SK-MEL-5 (cell line): ENCODE measurements around the gene LRMDA. TPM values are rescaled to one million over a fixed set of nuclear protein-coding genes. Genes with fewer than 3 reads are reported as not detected.

Source experiments
- DNase-seq: peaks from one replicate; pipeline ENCODE4 v3.0.0-alpha.2; 2016; ENCODE audit warnings: low read depth, low spot score
- in situ Hi-C: cut with HindIII; loops from 2 replicates; pipeline ENCODE4 v1.10.0; 2016; ENCODE audit warnings: low sequenced_read_pairs, high pct_unique_total_duplicates, low pct_unique_long_range_greater_than_20kb
- total RNA-seq: library from RNA; depleted of rRNA; stranded (reverse); fragments of >200 nt; shearing (Covaris generic); gene quantifications from 2 replicates; pipeline ENCODE4 v1.2.3, GENCODE V29; 2014

The LRMDA gene
- total RNA-seq, 1 experiment from 2014 or later: 25.2 TPM

DNA sequence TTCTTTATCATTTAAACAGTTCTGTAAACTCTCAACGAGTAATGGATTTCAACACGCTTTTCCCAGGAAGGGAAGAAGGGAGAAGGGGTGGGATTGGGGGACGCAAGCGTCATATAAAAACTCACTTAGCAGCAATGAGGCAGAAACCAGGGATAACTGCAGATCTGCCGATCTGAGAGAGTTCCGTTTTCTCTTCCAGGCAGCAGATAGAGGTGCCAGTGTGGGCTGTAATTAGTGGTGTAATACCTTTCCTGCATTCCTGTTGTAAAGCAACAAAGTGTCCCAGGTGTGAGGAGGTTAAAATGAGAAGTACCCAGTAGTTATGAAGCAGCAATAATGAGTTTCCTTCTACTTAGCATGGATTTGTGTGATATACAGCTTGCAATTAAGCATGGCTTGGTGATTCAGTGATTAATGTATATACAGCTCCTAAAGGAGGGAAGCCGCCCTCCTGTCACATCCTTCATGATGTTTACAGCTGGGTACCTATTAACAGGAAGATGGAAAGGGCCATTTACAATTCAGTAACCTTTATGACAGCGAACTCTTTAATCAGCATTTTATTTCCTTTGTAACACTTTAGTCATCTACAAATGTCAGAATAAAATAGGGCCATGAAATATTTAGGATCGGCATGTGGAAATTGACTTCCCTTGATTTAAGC, 271.9 kb downstream of the LRMDA start:
- no peak for DNase-seq
- in situ Hi-C loops: no loop called here

DNA sequence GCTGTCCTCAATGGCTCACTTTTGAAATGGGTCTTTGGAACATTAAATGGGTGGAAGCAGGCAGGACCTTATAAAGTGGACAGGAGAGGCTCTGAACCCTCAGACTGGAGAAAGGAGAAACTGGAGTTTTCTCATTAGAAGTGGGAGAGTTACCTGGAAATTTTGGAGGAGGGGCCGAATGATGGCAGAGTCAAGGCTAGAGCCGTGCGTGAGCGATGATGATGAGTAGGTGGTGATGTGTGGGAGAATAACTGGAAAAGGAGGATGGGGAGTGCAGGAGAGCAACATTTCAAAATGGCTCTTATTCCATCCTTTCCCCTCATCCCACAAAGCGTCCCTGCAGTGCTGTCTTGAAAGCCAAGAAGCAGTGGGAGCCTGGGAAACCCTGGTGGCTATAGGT, 274.0 kb downstream of the LRMDA start:
- in situ Hi-C loops: no loop called here
- no peak for DNase-seq

DNA sequence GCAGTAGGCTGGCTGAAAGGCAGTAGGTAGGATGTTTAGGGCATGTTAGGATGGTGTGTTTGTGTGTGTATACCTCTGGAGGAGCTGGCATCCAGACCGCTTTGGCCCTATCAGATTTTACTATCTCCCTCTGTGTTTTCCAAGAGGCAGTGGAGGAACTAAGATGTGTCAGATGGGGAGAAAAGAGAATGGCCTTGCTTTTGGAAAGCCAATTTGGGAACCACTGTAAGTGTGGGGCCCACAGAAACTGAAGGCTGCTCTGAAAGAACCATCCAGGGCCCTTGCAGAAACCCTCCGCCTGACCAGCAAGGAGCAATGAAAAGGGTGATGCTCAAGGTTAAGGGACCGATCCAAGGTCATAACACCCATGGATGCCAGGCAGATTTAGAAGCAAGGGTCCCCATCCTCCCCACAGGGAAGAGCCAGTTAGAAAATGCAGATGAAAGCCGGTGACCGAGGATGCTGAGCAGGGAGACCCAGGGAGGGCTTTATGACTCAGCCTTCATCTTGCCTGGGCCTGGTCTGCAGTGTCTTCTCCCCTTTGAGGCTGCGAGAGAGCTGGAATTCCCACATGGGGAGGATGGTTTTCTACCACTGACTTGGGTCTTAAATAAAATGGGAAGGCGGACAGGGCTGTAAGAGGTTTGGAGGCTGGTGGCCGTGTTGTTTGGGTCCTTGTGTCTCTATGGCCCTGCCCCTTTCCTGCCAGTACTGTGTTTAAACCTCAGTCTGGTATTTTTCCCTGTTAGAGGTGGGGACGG, 275.8 kb downstream of the LRMDA start:
- in situ Hi-C loops: no loop called here
- no peak for DNase-seq

DNA sequence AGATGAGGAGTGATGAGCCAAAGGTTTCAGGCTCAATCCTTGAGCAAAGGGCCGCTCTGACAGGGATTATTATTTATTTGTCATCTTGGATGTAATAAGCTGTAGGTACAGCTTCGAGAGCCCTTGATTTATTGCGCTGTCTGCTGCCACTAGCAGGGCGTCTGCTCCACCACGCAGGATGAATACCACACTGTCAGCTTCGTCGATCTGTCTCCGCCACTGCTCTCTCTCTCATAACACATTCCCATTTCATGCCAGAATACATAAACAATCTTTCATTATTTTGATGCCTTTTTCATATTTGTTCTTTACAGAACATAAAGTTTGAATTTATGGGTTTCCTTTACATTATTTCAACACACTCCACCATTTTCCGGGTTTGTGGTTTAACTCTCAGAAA, 276.6 kb downstream of the LRMDA start:
- DNase-seq: no peak
- in situ Hi-C loops: no loop called here

DNA sequence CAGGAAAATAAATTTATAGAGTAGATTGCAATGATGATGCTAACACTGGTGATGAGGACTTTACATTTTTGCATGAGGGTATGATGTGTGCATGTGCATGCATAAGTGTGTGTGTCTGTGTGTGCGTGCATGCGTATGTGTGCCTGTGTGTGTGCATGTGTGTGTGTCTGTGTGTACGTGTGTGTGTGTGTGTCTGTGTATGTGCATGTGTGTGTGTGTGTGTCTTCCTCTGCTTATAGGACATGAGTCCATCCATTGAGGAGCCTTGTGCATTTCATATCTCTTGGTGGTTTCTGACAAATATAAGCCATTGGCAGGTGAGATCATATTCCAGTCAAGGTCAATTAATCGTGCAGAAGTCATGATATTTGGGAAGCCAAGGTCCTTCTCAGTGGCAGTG, 277.8 kb downstream of the LRMDA start:
- DNase-seq: no peak
- in situ Hi-C loops: no loop called here

DNA sequence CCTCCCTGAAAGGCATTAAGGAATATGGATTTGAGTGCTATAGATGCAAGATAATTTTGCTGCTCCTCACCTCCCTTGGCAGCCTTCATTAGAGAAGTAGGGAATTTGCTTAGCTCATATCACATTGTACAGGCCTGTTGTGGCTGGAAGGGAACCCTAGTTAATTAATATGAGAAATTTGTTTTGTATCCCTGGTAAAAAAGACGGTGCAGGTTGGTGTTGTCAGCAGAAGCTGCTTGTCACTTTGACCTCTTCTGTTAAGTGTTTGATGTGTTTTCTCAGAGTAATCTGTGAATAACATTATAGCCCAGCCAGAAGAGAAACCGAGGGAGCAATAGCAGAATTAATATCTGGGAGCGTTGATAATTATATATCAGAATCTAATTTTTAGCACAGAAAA, 278.4 kb downstream of the LRMDA start:
- DNase-seq: no peak
- in situ Hi-C loops: no loop called here

DNA sequence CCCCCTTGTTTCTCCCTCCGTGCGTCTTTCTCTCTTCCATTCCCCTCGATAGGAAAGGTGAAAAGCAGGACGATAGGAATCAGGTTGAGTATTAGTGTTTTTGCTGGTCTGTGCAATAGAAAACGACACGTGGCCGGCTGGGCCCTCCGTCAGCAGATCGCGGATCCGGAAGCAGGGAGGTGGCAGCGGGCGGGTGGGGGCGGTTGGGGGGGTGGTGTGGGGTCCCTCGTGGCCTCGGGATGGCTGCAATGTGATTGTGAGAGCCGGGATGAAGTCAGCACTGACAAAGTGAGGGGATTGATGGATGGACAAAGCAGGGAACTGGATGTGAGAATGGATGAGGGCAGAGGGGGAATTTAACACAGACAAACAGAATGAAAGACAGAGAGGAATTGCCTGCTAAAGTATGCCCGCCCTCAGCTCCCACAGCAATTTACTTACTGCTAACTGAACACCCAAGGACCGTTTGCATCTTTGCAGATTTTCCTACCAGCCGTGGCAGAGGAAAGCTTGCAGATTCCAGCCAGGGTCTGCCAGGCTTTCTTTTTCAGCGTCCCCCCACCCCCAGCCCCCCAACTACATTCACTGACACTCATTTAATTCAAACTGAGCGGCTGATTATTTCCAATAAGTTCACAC, 280.9 kb downstream of the LRMDA start:
- DNase-seq: no peak
- in situ Hi-C loops: no loop called here

DNA sequence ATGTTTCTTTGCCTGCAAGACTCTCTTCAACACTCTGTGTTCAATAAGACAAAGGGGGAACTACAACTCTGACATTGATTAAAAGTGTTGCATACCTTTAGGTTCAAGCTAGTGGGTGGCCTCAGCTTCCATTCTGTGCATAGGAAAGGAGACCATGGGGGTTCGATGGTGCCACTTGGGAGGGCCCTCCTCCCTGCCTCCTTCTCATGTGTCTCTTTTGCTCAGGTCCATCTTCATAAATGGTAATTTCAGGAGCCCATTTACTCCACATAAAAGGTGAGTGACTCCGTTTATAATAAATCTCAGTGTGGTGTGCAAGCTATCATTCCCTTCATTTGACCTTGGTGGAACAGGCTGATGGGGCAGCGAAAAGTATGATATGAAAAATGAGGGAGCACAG, 285.1 kb downstream of the LRMDA start:
- in situ Hi-C loops: no loop called here
- DNase-seq: no peak

DNA sequence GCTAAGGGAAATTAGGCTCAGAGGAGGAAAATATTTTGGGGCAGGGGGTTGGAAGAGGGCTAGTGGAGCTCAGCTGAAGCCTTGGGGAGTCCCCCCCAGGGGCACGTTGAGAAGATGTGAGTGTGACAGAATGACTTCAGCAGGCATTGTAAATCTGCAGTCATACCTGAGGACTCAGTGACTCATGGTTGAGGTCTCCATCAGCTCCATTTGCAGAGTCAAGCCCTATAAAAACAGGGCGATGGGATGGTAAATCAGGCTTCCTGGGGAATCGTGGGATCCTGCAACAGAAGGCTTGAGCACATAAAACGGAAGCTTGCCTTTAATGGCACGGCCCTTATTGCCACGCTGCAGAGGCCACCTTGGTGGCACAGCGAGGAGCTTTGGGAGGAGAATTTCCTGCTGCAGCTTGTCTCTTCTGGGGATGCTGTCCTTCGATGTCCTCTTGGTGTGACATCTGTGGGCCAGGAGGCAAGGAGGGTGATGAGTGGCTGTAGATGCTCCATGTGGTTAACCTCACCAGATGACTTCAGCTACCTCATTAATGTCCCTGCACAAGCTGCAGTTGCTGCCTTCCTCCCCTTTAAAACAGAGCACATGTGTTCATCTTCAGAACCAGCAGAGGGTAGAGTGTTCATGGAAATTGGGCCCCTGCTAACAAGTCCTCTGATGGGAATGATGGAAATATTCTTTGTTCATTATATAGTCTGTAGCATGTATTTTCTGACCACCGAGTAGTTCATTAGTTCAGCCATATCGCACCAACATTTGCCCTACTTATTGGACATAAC, 285.9 kb downstream of the LRMDA start:
- in situ Hi-C loops: no loop called here
- DNase-seq: peak; percentile 12

DNA sequence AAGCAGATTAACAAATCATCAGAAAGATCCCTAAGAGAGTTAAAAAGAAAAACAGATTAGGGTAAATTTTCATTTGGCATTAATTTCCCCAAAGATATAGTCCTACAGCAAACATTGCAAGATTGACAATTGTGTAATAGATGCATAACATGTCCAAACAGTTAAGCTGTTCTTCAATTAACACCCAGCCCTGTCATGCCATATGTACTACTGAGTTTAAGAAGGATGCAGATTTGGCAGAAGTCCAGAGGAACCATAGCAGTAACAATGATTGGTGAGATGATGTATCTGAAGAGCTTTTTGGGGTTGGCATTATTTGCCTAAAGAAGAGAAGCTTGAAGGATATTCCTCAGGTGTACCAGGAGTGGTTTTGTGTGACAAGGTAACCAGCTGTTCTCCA, 287.6 kb downstream of the LRMDA start:
- in situ Hi-C loops: no loop called here
- DNase-seq: no peak

DNA sequence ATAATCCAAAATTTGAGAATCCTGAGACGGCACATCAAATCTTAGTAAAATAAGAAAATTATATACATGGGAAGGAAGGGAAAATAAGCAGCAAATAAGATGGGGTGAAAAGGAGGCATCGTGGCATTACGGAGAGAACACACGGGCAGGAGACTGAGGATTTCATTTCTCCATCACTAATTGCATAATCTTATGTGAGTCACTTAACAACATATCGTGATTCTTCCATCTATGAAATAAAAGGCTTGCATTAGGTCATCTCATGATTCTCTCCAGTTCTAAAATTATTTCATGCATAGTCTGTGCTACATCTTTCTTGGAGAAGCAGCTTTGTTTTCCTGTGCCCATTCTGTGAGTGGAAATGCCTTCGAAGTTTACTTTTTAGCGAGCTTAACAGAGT, 288.7 kb downstream of the LRMDA start:
- in situ Hi-C loops: no loop called here
- no peak for DNase-seq

DNA sequence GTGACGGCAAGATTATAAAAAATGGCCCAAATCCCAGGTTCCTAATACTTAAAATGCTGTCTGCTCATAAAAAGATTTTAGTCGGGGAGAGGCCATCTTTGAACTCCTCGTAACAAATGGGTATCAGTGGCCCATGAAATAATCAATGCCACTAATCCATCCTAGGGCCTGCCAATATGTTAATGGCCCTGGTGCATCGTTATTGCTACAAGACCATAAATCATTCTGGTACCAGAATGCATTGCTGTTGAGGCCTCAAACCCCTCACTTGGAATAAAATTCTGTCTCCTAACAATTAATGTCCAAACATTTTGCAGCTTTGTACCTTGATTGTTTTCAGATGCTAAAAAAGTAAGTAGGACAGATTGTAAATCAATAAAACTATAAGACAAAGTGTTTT, 290.6 kb downstream of the LRMDA start:
- in situ Hi-C loops: no loop called here
- DNase-seq: no peak

DNA sequence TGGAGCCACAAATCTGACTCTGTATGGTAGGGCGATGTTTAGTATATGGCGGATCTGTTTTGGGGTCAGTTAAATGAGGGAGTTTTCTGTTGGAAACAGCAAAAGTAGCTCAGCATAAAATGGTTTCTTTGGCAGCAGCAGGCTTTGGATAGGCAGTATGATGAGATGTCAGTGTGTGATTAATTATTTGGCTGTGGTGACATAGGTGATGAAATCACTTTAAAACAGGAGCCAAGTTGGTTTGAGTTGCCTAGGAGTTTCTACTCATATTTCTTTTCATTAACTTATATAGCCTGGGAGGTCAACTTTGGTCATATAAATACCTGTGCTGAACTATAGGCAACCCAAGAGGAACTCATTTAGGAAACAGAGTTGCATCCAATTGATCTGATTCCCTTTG, 291.2 kb downstream of the LRMDA start:
- no peak for DNase-seq
- in situ Hi-C loops: no loop called here

DNA sequence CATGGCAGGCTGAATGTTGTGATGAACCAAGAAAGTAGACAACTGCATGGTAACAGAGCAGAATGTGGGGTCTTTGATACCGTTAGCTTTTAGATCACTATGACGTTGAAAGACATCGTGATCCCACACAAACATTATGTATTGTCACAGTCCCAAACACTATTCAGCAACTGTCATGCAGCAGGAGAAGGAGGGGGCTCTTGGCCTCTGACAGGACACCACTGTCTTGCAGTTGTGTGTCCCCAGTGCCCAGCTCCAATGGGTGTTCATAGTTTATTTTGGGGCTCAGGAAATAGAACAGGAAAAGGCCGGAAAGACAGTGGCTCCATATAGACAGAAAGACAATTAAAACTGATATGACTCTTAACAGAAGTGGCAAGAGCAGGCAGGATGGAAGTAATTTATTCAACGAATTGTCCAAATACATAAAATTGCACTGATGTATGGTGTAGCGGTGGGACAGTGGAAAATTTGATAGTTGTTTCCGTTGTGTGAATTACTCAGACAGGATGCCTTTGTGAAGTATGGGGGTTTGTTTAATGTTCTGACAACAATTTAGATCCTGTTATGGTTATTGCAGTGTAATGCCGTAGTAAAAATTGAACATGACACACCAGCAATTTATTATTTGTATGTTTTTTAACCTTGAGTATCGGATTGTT, 292.0 kb downstream of the LRMDA start:
- in situ Hi-C loops: no loop called here
- no peak for DNase-seq

DNA sequence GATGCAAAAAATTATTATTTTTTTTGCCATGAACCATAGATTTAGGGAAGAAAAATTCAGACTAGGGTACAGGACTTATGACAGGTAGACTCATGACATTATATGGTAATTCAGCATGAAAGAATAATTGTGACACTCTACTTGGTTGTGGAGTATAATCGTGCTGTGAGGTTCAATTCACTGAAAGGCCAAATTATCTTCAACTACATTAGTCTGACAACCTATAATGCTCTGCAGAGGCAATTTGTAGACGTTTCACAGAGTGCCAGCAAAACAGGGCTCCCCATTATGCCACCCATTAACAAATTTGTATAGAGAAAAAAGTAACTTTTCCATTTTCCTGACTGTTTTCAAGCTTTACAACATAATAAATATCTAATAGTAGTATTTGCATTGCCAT, 292.6 kb downstream of the LRMDA start:
- in situ Hi-C loops: no loop called here
- DNase-seq: no peak

DNA sequence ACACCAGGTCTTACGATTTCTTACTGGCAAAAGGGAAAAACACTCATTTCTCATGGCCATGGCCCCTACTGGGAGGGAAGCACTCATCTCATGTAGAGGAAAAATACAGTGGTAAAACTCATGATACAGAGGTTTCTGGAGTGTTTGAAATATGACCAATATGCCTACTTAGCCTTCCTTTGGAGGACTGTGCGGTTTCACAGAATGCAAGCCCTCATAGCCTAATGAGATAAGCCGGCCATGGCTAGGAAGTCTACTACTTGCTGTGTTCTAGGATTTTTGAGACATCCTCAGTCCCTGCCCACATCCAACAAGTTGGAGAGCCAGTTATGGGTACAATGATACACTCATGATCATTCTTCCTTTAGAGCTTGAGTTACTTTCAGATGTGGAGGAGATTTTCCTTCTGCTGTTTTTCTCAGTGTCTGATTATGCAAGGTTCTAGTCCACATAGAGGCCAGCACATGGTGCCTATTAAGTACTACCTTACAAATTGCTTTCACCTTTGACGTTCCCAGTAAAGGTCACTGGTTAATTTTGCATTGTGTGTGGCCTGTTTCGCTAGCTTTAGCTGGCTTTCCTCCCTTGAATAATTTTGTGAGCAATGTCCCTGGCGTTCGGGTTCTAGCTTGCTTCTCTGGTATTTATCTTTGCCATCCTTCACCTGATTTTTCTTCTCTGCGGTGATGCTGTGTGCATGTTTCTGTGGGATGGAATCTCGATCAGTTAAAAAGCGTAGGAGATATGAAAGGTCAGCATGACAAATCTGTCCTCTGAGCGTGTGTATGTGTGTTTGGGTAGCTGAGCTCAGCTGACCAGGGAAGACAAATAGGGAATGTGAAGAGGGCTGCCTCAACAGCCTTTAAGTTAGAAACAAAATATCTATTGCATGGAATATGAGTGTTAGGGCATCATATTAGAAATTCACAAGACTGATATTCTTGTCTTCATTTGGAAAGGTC, 295.4 kb downstream of the LRMDA start:
- in situ Hi-C loops: no loop called here

DNA sequence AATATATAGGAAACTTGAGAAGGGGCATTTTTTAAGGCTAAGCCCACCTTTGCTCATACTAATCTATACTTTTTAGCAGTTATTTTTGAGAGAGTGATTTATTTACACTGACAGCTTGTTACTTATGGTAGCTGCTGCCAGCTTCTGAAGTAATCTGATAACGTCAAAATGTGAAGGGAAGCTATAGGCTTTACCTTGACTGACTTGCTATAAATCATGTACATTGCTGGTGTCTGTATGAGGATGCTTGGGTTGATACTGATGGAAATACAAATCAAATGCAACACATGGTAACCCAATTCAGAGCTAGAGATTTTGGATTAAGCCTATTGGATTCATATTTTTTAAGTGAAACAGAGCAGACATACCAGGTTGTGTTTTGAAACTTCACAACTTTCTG, 299.4 kb downstream of the LRMDA start:
- DNase-seq: no peak
- in situ Hi-C loops: no loop called here

More for the DNA sequence above, 295.4 kb downstream of the LRMDA start:
- DNase-seq: no peak
